Progenitor cell of endocrine pancreas (in vitro differentiated cells): Measurements from ENCODE around the gene PF4V1. TPM values are rescaled to one million over a fixed set of nuclear protein-coding genes. Genes with fewer than 3 reads are reported as not detected.

Experiments
- DNase-seq: peaks from one replicate; pipeline ENCODE4 v3.0.0; 2021; ENCODE audit warnings: low spot score; ENCODE audit not compliant: unreplicated experiment
- H3K27ac Mint-ChIP-seq: 2 replicates; pipeline ENCODE4 v1.8.0; 2021; ENCODE audit warnings: mild to moderate bottlenecking, moderate library complexity, mixed read lengths
- H3K27me3 Mint-ChIP-seq: 2 replicates; pipeline ENCODE4 v1.8.0; 2021; ENCODE audit warnings: mixed read lengths
- H3K36me3 Mint-ChIP-seq: 2 replicates; pipeline ENCODE4 v1.8.0; 2022; ENCODE audit warnings: mixed read lengths; ENCODE audit not compliant: insufficient read depth
- H3K4me1 Mint-ChIP-seq: 2 replicates; pipeline ENCODE4 v1.8.0; 2021; ENCODE audit warnings: low read depth, mixed read lengths
- H3K4me3 Mint-ChIP-seq: 2 replicates; pipeline ENCODE4 v1.8.0; 2021; ENCODE audit warnings: low read depth, mild to moderate bottlenecking, moderate library complexity, mixed read lengths
- H3K9me3 Mint-ChIP-seq: 2 replicates; pipeline ENCODE4 v1.8.0; 2021; ENCODE audit warnings: low read depth, mixed read lengths
- total RNA-seq: library from RNA; stranded (reverse); gene quantifications from 2 replicates; pipeline ENCODE4 v1.2.1, GENCODE V29; 2021
- TF ChIP-seq, protein P1 (sequence below): fragments of 200-600 bp; sonication (generic); IDR thresholded peaks from one replicate; pipeline ENCODE4 v1.5.0; 2021; ENCODE audit warnings: antibody characterized with exemption, mild to moderate bottlenecking; ENCODE audit not compliant: unreplicated experiment

The PF4V1 gene
- total RNA-seq, 1 donor from 2014 or later = not detected

DNA sequence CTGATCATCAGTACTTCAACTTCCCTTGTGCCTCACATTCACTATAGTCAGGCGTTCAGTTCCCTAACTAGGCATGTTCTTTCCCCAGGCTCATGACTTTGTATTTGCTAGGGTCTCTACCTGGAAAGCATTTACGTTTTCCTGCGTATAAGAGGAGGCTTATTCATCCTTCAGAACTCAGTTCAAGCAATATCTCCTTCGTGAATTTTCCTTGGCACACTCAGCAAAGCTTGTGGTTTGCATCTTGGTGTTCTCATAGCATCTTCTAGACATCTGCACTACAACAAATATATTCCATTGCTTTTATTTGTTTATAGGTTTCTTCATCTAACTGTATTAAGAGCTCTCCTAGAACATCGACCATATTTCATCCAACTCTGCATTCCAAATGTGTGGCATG is 14.0 kb upstream of the PF4V1 start:
- Mint-ChIP-seq H3K9me3 (no peaks in the 10 kb centered on the region), H3K27me3 (peaks cover 26% of the 10 kb centered on the region), H3K36me3 (no peaks in the 10 kb centered on the region), H3K4me3 (no peak overlapping the region), H3K27ac (no peak overlapping the region), H3K4me1 (peaks cover 8% of the 10 kb centered on the region)
- TF ChIP-seq, protein P1, sequence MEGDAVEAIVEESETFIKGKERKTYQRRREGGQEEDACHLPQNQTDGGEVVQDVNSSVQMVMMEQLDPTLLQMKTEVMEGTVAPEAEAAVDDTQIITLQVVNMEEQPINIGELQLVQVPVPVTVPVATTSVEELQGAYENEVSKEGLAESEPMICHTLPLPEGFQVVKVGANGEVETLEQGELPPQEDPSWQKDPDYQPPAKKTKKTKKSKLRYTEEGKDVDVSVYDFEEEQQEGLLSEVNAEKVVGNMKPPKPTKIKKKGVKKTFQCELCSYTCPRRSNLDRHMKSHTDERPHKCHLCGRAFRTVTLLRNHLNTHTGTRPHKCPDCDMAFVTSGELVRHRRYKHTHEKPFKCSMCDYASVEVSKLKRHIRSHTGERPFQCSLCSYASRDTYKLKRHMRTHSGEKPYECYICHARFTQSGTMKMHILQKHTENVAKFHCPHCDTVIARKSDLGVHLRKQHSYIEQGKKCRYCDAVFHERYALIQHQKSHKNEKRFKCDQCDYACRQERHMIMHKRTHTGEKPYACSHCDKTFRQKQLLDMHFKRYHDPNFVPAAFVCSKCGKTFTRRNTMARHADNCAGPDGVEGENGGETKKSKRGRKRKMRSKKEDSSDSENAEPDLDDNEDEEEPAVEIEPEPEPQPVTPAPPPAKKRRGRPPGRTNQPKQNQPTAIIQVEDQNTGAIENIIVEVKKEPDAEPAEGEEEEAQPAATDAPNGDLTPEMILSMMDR = no peak
- DNase-seq = no peak

DNA sequence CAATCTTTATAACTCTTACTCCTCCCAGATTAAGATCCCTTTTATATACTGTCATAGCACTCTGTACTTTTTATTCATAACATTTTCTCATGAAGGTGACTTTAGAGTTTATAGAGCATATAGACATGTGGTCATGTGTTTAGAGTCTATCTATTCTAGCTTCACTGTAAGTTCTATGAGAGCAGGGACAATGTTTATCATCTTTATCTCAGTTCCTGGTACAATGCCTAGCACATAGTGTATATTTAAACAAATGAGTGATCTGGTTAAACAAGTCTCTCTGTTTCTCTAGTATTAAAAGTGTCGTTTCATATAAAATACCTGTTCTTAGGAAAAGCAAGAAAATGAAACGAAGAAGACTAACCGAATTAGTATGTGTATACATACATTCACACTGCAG is 13.4 kb upstream of the PF4V1 start:
- Mint-ChIP-seq H3K27ac (no peak overlapping the region), H3K27me3 (peaks cover 29% of the 10 kb centered on the region), H3K9me3 (no peaks in the 10 kb centered on the region), H3K4me1 (peaks cover 8% of the 10 kb centered on the region), H3K4me3 (no peak overlapping the region), H3K36me3 (no peaks in the 10 kb centered on the region)
- DNase-seq = no peak
- TF ChIP-seq, protein P1 = no peak

DNA sequence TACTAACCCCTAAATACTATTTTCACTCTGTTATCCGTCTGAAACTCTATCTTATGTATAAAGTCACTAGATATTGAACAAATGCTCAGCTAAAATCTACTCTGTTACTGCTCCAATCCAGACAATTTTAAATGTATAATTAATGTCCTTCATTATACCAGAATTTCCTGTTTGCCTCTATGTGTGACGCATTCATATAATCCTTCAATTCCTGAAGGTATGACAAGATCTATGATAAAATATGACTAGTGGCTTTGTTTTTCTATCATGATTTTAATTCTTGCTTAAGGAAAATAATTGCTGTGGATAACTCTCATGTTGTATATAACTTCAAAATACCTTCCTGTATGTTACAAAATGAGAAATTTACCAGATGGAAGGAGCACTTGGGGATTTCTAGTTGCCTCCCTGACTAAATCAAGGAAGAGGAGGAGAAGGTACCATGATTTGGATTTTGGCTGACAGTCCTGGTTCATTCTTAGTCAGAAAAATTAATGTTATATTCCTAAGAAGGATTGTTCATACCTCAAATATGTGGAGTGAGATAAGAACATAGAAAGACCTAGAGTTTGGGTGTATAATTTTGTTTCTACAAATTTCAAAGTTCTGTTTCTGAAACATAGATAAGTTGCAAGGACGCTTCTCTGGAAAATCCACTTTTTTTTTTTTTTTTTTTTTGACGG is 11.7 kb upstream of the PF4V1 start:
- Mint-ChIP-seq H3K27me3 (peaks cover 27% of the 10 kb centered on the region), H3K36me3 (no peaks in the 10 kb centered on the region), H3K4me1 (peaks cover 8% of the 10 kb centered on the region), H3K27ac (no peak overlapping the region), H3K4me3 (no peak overlapping the region), H3K9me3 (no peaks in the 10 kb centered on the region)
- DNase-seq = no peak
- TF ChIP-seq, protein P1 = no peak

DNA sequence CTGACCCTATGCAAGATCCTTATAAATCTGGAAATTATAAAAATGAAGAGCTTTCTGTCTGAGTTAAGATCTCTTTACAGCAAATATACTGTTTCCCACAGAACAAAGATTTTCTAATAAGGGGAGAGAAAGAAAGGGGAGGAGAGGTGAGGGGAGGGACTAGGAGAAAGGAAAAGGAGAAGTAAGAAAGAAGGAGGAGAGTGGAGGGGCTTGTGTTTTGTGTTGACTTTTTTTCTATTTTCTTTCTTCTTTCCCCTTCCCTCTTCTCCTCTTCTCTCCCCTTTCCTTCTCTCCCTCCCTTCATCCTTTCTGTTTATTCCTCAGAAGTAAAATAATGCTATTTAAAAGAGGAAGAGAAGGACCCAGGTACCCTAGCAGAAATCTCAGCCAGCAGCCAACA is 10.4 kb upstream of the PF4V1 start:
- Mint-ChIP-seq H3K36me3 (no peaks in the 10 kb centered on the region), H3K27ac (no peak overlapping the region), H3K9me3 (no peaks in the 10 kb centered on the region), H3K4me1 (no peaks in the 10 kb centered on the region), H3K27me3 (peaks cover 19% of the 10 kb centered on the region), H3K4me3 (no peak overlapping the region)
- TF ChIP-seq, protein P1 = no peak
- no peak for DNase-seq

- no peaks in the 10 kb centered on the region for H3K9me3 Mint-ChIP-seq
- no peak overlapping the region for H3K27ac Mint-ChIP-seq
- peaks cover 18% of the 10 kb centered on the region for H3K27me3 Mint-ChIP-seq
- no peak for DNase-seq
- no peaks in the 10 kb centered on the region for H3K36me3 Mint-ChIP-seq
- TF ChIP-seq, protein P1 = no peak
- H3K4me1 Mint-ChIP-seq = no peaks in the 10 kb centered on the region
- H3K4me3 Mint-ChIP-seq = no peak overlapping the region
These were observed 9.7 kb upstream of the PF4V1 start for GRCh38 chr4:73843369-73843768.
